Coronary artery (tissue), 2 donors: ENCODE measurements around the gene PTPRE.
A peak's percentile ranks its signal among the peaks of the same experiment; 100 is the strongest.

Experiments used
- DNase-seq: peaks from one replicate; pipeline ENCODE4 v3.0.0-alpha.2; 2017; ENCODE audit warnings: low spot score
- H3K27ac ChIP-seq, 2 donors: fragments of 200-600 bp; sonication (generic); one replicate each; pipeline ENCODE4 v1.5.1; 2016 to 2019
- H3K4me3 ChIP-seq: fragments of 200-600 bp; sonication (generic); 2 replicates; pipeline ENCODE4 v1.5.1; 2016; ENCODE audit warnings: mild to moderate bottlenecking, moderate library complexity
- CTCF ChIP-seq: fragments of 200-600 bp; sonication (generic); IDR thresholded peaks from one replicate; pipeline ENCODE4 v1.5.1; 2019; ENCODE audit warnings: antibody characterized with exemption

Gene PTPRE

DNA sequence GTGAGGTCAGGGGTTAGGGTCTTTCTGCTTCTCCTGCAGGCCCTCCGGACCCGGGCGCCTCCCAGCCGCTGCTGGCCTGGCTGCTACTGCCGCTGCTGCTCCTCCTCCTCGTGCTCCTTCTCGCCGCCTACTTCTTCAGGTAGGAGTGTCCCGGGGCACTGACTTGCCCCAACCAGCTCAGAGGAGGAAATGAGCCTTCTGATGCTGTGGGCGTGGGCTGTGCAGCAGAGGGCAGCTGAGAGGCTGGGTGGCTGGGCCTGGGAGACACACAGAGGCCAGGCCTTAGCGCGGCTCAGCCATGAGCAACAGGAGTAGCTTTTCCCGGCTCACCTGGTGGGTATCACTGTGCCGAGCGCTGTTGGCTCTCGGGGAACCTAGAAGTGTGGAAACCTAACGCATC, 140.4 kb downstream of the PTPRE start:
- Histone ChIP-seq H3K4me3 (peak overlapping the region; percentile 62), H3K27ac (peak overlapping the region; percentile 43 to 78)
- DNase-seq, result no peak
- TF ChIP-seq CTCF, result no peak

GRCh38 chr10:128047991-128048818, 141.3 kb downstream of the PTPRE start:
- H3K27ac ChIP-seq, result peak overlapping the region; percentile 43 to 78
- TF ChIP-seq CTCF, result no peak
- peak overlapping the region; percentile 62 for H3K4me3 ChIP-seq
- DNase-seq, result no peak

DNA sequence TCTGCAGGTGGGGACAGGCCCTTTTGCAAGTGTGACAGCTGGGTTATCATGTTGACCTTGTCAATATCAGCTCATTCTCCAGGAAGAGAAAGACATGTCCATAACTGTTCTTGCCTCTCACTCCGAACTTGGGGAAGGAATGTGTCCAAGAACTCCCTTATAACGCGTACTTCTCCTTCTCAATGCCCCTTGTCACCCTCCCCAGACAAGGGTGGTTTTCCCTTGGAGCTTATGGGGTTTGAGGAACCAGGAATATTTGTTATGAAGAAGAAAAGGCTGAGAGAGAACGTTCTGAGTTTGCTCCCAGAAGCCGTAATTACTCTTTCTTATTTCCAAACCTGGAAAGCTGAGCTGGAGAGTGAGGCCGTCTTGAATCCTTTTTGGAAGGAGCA, 141.9 kb downstream of the PTPRE start:
- no peak for TF ChIP-seq CTCF
- Histone ChIP-seq H3K27ac (peak overlapping the region; percentile 43 to 78), H3K4me3 (peak overlapping the region; percentile 62)
- no peak for DNase-seq

GRCh38 chr10:128049226-128050120, 142.6 kb downstream of the PTPRE start:
- H3K4me3 ChIP-seq, result peak overlapping the region; percentile 62
- peak overlapping the region; percentile 43 to 78 for H3K27ac ChIP-seq
- TF ChIP-seq CTCF, result no peak
- no peak for DNase-seq

DNA sequence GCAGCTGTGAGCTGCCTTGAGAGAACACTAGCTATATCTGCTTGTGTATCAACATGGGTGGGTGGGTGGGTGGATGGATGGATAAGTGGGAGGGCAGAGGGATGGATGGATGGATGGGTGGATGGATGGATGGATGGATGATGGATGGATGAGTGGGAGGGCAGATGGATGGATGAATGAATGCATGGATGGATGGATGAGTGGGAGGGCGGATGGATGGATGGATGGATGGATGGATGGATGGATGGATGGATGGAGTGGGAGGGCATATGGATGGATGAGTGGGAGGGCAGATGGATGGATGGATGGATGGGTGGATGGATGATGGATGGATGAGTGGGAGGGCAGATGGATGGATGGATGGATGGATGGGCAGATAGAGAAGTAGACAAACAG, 143.2 kb downstream of the PTPRE start:
- Histone ChIP-seq H3K4me3 (peak overlapping the region; percentile 62), H3K27ac (peak overlapping the region in 1 of 2 donors; percentile 78)
- DNase-seq, result no peak
- no peak for TF ChIP-seq CTCF

DNA sequence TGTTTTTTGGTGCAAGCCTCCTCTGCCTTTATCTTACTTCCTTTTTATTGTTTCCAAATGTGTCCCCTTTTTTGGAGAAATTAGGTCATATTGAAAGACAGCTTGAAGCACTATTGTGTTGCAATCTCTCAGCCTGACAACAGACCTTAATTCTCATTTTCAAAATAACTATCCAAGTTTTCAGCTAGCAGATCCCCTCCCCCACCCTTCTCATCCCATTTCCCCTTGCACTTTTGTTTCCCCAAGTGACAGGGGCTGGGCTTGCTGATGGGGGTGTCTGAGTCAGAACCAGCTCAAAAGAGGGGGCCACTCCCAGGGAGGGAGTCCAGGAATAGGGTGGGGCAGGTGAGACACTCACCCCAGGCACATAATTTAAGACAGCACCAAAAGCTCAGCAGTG, 144.0 kb downstream of the PTPRE start:
- Histone ChIP-seq H3K27ac (peak overlapping the region in 1 of 2 donors; percentile 78), H3K4me3 (no peak overlapping the region)
- no peak for TF ChIP-seq CTCF
- no peak for DNase-seq
